Prostate gland (tissue), 2 donors: ENCODE measurements around the gene GPR158.

Experiments used
- POLR2A ChIP-seq: fragments of 450-650 bp; IDR thresholded peaks from one replicate; pipeline ENCODE4 v1.6.1; 2016; ENCODE audit warnings: antibody characterized with exemption, mild to moderate bottlenecking
- TF ChIP-seq, protein P1 (sequence below), 4 experiments: fragments of 200-600 bp in 2 of 4; fragments of 450-650 bp in 2 of 4; sonication (generic) in 2 of 4; IDR thresholded peaks; 1 replicate in 3 of 4; 2 replicates in 1 of 4; pipeline ENCODE4 v1.5.1; 2016 to 2019; ENCODE audit warnings: antibody characterized with exemption in 4 of 4, mild to moderate bottlenecking in 2 of 4, moderate library complexity in 2 of 4

DNA sequence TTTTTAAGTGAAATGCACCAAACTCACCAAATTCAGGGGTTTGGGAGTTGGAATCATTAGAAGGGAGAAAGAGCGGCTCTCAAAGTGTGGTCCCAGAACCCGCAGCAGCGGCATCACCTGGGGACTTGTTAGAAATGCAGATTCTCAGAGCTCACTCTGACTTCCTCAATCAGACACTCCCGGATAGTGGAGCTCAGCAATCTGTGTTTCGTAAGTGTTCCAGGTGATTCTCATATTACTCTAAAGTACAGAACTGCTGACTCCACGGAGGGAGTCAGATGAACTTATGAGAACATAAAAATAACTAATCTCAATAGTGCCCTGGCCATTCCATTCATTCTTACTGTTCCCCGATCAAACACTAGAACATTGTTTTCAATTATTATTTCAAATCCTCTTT, 400.5 kb downstream of the GPR158 start:
- TF ChIP-seq, protein P1, sequence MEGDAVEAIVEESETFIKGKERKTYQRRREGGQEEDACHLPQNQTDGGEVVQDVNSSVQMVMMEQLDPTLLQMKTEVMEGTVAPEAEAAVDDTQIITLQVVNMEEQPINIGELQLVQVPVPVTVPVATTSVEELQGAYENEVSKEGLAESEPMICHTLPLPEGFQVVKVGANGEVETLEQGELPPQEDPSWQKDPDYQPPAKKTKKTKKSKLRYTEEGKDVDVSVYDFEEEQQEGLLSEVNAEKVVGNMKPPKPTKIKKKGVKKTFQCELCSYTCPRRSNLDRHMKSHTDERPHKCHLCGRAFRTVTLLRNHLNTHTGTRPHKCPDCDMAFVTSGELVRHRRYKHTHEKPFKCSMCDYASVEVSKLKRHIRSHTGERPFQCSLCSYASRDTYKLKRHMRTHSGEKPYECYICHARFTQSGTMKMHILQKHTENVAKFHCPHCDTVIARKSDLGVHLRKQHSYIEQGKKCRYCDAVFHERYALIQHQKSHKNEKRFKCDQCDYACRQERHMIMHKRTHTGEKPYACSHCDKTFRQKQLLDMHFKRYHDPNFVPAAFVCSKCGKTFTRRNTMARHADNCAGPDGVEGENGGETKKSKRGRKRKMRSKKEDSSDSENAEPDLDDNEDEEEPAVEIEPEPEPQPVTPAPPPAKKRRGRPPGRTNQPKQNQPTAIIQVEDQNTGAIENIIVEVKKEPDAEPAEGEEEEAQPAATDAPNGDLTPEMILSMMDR (IDR thresholded peaks at IDR 0.05) = no peak
- TF ChIP-seq POLR2A = no peak
